GM18526 (cell line): ENCODE measurements around the gene TMEM240.

Experiments used
- POLR2A ChIP-seq: IDR thresholded peaks from 3 replicates; pipeline ENCODE4 v1.6.1; 2011; ENCODE audit not compliant: insufficient read length; ENCODE audit errors: extremely low read depth

The TMEM240 gene

DNA sequence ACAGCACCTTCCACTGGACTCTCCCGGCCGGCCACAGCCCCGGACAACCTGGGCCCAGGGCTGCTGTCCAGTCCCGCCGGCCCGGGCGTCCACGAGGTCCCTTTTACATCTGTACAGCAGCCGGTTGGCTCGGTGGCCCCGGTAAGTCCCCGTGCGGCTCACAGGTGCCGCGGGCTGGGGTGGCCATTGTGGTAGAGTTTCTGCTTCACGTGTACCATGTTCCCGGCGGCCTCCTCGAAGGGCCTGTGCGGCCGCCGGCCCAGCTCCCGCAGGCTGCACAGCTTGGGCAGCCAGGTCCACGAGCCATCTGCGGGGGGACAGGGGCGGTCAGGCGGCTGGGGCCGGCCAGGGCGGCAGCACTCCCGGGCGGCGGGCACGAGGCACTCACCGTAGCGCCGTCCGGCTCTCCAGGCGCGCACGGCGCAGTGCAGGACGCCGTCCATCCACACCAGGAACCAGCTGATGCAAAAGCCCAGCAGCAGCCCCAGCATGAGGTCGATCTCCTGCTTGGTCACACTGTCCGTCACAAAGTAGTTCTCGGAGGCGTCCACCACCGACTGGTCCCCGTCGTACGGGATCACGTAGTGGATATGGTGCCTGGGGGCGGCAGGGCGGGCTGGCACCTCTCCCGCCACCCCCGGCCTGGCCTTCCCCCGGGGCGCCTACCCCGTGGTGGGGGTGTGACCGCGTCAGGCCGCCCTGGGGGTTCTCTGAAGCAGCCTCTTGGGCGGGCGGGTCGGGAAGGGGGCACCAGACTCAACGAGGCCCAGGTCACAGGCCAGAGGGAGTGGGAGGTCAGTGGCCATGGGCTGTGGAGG is 5.0 kb downstream of the TMEM240 start:
- TF ChIP-seq POLR2A: no peak

GRCh38 chr1:1534401-1535154 is 5.8 kb downstream of the TMEM240 start:
- TF ChIP-seq POLR2A: no peak

- no peak for TF ChIP-seq POLR2A
Measured at GRCh38 chr1:1531947-1532346, 8.5 kb downstream of the TMEM240 start.

DNA sequence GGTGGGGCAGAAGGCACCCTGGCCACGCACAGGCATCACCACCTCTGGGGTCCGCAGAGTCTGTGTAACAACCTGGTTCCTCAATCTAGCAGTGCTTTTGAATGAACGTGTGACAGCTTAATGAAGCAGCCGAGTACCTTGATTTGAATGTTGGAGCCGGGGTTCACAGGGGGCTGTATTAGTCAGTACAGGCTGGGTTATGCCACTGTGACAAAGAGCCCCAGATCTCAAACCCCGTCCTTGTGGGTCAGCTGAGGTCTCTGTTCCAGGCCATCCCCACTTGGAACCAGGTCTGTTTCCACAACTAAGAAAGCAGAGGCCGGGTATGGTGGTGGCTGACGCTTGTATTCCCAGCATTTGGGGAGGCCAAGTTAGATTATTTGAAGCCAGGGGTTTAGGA is 10.5 kb downstream of the TMEM240 start:
- no peak for TF ChIP-seq POLR2A

GRCh38 chr1:1529321-1529720 is 11.1 kb downstream of the TMEM240 start:
- TF ChIP-seq POLR2A: no peak

DNA sequence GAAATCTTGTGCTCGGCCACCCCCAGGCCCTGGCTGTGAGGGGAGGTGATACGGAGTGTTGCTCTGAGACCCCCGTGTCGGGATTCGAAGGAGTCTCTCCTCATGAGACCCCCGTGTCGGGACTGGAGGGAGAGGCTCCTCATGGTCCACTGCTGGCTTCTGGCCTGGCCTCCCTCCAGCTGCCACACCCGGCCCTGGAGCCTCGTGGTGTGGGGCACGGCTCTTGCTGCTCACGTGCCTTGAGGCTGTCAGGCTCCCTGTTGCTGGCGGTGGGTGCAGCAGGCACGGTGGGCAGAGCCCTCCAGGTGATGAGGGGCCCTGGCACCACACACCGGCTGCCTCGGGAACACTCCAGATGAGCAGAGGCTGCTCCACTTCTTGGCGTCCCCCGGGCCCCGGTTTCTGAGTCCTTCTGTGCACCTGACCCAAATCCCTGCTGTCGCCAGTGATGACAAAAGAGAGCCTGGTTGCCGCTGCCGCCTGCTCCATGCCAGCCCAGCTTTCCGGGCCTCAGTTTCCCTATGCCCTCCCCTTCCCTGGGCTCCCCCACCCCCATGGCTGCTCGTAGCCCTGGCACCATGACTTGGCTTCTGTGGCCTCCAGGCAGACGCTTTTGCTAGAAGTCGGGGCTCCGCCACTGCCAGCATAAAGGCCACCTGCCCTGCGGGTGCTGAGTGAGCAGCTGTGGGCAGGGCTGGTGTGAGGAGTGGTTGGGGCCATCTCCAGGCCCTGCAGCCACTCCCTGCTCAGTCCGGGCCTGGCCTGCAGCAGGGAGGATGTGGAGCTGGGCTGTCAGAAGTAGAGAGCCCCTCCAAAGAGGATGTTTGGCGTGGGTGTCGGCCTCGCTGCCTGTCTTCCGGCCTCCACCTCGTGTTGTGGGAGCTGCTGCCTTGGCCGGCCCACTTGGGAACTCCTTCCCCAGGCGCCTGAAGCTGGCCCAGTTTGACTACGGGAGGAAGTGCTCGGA is 11.8 kb downstream of the TMEM240 start:
- TF ChIP-seq POLR2A: no peak

- TF ChIP-seq POLR2A: no peak
Measured at GRCh38 chr1:1527092-1527816, 13.2 kb downstream of the TMEM240 start.

GRCh38 chr1:1521331-1521730 is 19.1 kb downstream of the TMEM240 start:
- no peak for TF ChIP-seq POLR2A

GRCh38 chr1:1517973-1518620 is 22.3 kb downstream of the TMEM240 start:
- TF ChIP-seq POLR2A: no peak

DNA sequence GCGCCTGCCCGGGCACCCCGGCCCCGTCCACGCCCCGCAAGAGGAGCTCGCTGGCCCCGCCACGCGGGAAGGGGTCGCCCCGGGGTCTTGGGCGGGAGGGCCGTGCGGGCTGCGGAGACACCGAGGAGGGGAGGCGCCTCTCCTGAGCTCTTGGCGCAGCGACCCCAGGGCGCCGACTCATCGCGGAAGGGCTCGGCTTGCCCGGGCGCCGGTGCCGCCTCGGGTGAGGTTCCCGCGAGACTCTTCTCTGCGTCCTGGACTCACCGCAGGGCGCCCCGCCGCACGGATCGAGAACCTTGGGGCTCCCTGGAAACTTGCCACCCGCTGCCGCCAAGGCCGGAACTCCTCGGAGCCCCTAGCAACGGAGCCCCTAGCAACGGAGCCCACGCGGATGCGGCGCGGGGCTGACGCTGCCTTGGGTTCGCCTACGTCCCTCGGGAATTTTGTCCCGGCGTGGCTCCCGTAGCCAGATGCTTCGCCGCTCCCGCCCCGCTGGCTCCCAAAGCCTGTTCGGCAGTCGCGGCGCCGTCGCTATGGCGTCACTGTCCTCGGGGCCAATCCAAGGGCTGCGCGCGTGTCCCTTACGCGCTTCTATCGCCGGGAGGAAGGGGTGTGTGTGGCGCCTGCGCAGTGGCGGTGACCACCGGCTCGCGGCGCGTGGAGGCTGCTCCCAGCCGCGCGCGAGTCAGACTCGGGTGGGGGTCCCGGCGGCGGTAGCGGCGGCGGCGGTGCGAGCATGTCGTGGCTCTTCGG is 28.7 kb downstream of the TMEM240 start, which contains the start of gene ATAD3A:
Gene ATAD3A, plus strand, starts transcription at position 630 of the 753 bp plus-strand sequence. Its CDS starts 107 bp downstream, at position 737.
- peak; percentile 76 for TF ChIP-seq POLR2A

DNA sequence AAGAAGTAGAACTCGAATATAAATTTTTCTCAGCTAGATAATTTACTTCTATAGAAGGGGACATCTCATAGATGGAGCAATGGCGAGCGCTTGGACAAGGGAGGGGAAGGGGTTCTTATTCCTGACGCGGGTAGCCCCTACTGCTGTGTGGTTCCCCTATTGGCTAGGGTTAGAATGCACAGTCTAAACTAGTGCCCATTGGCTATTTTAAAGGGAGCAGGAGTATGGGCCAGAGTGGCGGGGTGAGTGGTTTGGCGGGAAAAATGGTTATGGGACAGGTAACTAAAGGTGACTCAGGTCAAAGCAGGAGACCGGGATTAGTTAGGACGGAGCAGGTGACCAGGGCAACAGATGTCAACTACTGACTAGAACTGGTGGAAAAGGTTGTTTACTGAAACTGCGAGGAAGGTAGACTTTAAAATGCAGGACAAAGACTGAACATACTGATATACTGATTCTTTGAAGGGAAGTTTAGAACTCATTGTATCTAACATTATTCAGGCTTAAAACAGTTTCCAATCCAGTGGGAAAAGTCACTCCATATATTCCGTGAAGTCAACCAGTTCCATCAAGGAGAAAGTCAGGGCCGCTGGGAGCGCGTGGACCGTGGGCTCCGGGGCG is 29.4 kb downstream of the TMEM240 start:
- no peak for TF ChIP-seq POLR2A

DNA sequence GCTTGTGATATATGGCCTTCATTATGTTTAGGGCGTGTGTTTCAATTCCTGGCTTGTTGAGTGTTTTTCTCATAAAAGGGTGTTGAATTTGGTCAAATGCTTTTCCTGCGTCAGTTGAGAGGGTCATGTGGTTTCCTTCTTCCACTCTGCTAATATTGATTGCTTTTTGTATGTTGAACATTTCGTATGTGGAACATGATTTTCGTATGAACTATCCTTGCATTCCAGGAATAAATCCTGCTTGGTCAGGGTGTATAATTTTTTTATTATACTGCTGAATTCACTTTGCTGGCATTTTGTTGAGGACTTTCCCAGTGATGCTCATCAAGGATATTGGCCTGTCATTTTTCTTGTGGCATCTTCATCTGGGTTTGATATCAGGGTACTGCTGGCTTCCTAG is 33.1 kb downstream of the TMEM240 start:
- no peak for TF ChIP-seq POLR2A

- TF ChIP-seq POLR2A: no peak
Measured at GRCh38 chr1:1491601-1492000, 48.8 kb downstream of the TMEM240 start.
